HG02884 (cell line): ENCODE data around the gene FRS2.

Experiments used
- ATAC-seq: cut with Tn5 transposase; IDR thresholded peaks from one replicate; pipeline ENCODE4 v1.9.1; 2021; ENCODE audit warnings: mild to moderate bottlenecking, moderate library complexity; ENCODE audit not compliant: unreplicated experiment

The FRS2 gene

GRCh38 chr12:69524331-69524630 is 54.1 kb downstream of the FRS2 start:
- no peak for ATAC-seq

- no peak for ATAC-seq
Observed at GRCh38 chr12:69524755-69525469, 54.7 kb downstream of the FRS2 start.

DNA sequence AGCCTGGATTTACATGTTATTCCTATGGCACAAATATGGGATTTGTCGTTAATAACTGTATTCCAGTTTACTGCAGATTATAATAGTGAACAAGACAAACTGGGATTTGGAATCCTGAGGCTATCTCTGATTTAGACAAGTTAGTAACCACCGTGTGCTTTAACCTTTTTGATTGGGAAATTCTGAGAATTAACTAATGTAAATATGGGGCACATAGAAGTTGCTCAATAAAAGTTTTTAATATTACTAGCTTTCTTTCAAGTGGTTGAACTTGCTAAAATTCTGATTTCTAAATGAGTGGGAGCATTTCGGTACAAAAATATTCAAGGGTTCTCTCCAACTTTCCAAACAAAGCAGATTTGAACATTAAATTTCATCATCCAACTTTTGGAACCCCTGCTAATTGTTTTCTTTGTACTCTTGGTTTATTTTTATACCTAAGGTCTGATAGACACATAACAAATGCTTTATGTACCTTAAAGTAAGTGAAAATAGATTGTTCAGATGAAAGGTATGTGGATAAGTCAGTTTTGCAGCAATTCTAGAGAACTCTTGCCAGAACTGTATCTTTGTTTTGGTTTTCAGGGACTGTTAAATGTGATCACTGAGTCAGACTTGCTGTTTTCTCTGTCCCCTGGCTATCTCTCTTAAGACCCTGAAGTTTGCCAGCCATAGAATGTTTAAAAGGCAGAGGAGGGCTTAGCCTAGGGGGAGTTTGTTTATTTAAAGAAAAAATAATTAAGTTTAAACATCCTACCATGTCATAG is 57.5 kb downstream of the FRS2 start:
- ATAC-seq = no peak

DNA sequence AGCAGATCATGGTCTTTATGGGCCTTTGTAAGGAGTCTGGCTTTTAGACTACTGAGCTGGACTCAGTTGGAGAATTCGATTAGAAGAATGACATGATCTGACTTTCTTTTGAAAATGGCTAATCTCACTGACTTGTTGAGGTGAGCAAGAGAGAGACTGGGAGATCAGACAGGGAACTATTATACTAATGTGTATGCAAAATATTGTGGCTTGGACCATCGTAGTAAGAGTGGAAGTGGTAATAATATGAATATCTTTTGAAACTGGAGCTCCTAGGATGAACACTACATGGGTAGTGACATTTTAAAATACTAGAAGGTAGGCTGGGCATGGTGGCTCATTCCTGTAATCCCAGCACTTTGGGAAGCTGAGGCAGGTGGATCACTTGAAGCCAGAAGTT is 58.8 kb downstream of the FRS2 start:
- ATAC-seq = peak; percentile 62

- no peak for ATAC-seq
Observed at GRCh38 chr12:69533844-69534243, 63.7 kb downstream of the FRS2 start.

DNA sequence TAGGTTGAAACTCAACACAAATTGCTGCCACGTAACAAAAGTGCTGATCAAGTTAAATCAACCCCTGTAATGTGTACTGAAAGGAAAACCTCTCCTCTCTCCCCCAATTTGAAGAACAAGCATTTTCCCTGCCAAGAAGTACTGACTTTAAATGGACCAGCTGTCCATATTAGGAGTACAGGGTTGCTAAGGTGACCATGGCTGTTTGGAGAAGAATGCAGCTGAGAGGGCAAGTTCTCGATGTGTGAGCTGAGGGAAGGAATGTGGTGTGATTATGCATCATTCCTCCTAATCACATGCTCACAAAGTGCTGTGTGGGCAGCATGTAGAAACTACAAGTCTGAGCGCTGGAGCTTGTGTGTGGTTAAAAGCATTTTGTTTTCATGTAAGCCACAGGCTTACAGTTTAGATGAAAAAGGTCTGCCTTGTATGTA is 64.2 kb downstream of the FRS2 start:
- ATAC-seq = no peak

DNA sequence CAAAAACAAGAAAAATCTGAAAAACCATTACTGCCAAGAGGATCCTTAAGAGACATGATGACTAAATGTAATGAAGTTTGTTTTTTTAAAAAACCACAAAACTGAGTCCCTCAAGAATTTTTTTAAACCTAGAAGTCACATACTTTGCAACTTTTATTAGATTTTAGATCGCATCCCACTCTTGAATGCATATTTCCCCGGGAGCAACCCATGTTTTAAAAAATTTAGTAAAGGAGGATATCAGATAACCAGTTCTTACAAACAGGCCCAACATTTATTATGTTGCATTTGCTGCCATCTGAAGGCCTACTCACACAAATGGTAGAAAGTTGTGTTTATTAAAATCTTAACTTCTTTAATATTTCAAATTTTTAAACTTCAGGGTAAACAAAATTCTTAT is 70.8 kb downstream of the FRS2 start:
- ATAC-seq = no peak

- no peak for ATAC-seq
Observed at GRCh38 chr12:69544087-69544486, 73.9 kb downstream of the FRS2 start.

DNA sequence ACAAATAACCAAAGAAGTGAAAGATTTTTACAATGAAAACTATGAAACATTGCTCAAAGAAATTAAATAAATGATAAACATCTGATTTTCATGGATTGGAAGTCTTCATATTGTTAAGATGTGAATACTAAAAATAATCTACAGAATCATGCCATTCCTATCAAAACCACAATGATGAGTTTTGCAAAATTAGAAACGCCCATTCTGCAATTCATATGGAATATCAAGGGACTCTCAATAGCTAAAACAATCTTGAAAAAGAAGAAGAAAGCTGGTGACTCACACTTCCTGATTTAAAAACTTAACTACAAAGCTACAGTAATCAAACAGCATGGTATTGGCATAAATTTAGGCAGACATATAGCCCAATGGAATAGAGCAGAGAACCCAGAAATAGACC is 74.9 kb downstream of the FRS2 start:
- ATAC-seq = no peak

GRCh38 chr12:69546693-69547438 is 76.7 kb downstream of the FRS2 start:
- ATAC-seq = no peak

DNA sequence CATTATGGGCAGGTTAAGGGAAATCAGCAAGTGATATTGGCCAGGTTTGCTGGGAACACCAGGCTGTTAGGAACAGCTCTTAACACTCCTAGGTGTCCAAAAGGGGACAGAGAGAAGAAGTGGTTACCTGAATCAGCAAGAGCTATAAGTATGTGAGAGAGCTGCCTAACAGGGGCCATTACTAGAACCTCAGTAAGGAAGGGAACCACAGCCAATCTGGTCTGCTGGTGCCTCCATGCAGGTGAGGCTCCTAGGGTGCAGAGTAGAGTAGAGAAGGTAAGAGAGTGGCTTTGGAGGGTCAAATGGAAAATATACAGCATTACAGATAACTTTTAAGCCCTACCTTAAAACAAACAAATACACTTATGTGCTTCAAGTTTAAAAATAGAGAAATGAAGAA is 78.5 kb downstream of the FRS2 start:
- no peak for ATAC-seq

GRCh38 chr12:69550569-69551350 is 80.6 kb downstream of the FRS2 start:
- no peak for ATAC-seq

- no peak for ATAC-seq
Observed at GRCh38 chr12:69553628-69554248, 83.5 kb downstream of the FRS2 start.

- no peak for ATAC-seq
Observed at GRCh38 chr12:69555461-69555860, 85.3 kb downstream of the FRS2 start.

GRCh38 chr12:69556383-69556782 is 86.2 kb downstream of the FRS2 start:
- no peak for ATAC-seq

DNA sequence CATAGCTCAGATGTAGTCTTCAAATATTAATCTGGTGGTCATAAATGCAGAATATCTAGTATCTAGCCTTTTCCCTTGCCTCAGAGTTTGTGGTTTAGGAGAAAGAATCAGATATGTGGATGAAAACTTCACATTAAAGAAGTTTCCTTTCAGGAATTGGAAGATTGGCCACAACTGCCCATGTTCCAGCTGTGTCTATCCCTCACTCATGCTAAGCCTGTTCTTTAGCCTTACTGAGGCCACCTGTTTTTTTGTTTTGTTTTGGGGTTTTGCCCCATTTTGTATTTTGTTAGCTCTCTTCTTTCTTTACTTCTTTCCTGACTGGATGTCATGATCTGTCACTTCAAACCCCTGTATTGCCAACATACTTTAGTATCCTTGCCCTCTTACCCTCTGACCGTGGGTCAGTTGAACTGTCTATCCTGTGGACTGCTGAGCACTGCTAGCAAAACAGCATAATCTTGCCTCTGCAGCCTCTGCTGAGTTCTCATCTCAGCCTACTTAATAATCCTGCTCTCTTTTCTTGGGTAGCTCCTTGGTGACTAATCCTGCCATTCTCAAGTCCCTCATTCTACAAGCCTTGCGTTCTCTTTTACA is 93.1 kb downstream of the FRS2 start:
- no peak for ATAC-seq

- ATAC-seq = no peak
Observed at GRCh38 chr12:69566603-69567002, 96.4 kb downstream of the FRS2 start.

GRCh38 chr12:69569236-69569635 is 99.0 kb downstream of the FRS2 start:
- no peak for ATAC-seq

- no peak for ATAC-seq
Observed at GRCh38 chr12:69570000-69570516, 99.9 kb downstream of the FRS2 start.
